Liver (tissue), 9 donors: Measurements from ENCODE around the gene AVEN. TPM values are rescaled to one million over a fixed set of nuclear protein-coding genes. Genes with fewer than 3 reads are reported as not detected.

ENCODE experiments used
- DNase-seq: peaks from one replicate; pipeline ENCODE4 v3.0.0-alpha.2; 2017; ENCODE audit warnings: low spot score
- H3K27ac ChIP-seq, 2 donors: one replicate each; pipeline ENCODE4 v1.7.0; 2013; ENCODE audit warnings: inconsistent platforms in 2 of 2, low read length in 2 of 2, control low read depth in 1 of 2, low read depth in 1 of 2, mild to moderate bottlenecking in 1 of 2
- H3K27me3 ChIP-seq, 4 donors: one replicate each; pipeline versions ENCODE4 v1.6.1 to v1.7.0; 2013; ENCODE audit warnings: low read length in 3 of 4, inconsistent platforms in 1 of 4, mild to moderate bottlenecking in 1 of 4, moderate library complexity in 1 of 4; ENCODE audit not compliant: control insufficient read depth in 4 of 4, insufficient read depth in 4 of 4
- H3K36me3 ChIP-seq, 4 donors: one replicate each; pipeline versions ENCODE4 v1.6.1 to v1.7.0; 2013; ENCODE audit warnings: low read length in 3 of 4, mild to moderate bottlenecking in 3 of 4, low read depth in 1 of 4, moderate library complexity in 1 of 4; ENCODE audit not compliant: control insufficient read depth in 4 of 4, insufficient read depth in 3 of 4
- H3K4me1 ChIP-seq, 4 donors: one replicate each; pipeline versions ENCODE4 v1.6.1 to v1.7.0; 2013; ENCODE audit warnings: low read length in 3 of 4, mild to moderate bottlenecking in 3 of 4, moderate library complexity in 1 of 4; ENCODE audit not compliant: control insufficient read depth in 4 of 4, insufficient read depth in 4 of 4
- H3K4me3 ChIP-seq, 3 donors: one replicate each; pipeline versions ENCODE4 v1.6.1 to v1.7.0; 2013; ENCODE audit warnings: low read length in 3 of 3, control low read depth in 1 of 3, low read depth in 1 of 3, mild to moderate bottlenecking in 1 of 3
- H3K9ac ChIP-seq, 2 donors: one replicate each; pipeline ENCODE4 v1.7.0; 2013; ENCODE audit warnings: low read length in 2 of 2, mild to moderate bottlenecking in 2 of 2, moderate library complexity in 2 of 2, control low read depth in 1 of 2, low read depth in 1 of 2
- H3K9me3 ChIP-seq, 4 donors: one replicate each; pipeline versions ENCODE4 v1.6.1 to v1.7.0; 2013; ENCODE audit warnings: low read length in 3 of 4; ENCODE audit not compliant: control insufficient read depth in 4 of 4
- ATF3 ChIP-seq: IDR thresholded peaks from 2 replicates; pipeline ENCODE4 v1.6.1; 2016; ENCODE audit warnings: antibody characterized with exemption
- EGR1 ChIP-seq, 2 donors: IDR thresholded peaks; 2 replicates each; pipeline ENCODE4 v1.6.1; 2016 to 2018; ENCODE audit warnings: antibody characterized with exemption in 2 of 2, low read depth in 2 of 2
- FOXA1 ChIP-seq: IDR thresholded peaks from 2 replicates; pipeline ENCODE4 v1.6.1; 2016; ENCODE audit warnings: antibody characterized with exemption
- FOXA2 ChIP-seq: IDR thresholded peaks from 2 replicates; pipeline ENCODE4 v1.6.1; 2016; ENCODE audit warnings: antibody characterized with exemption
- GABPA ChIP-seq, 2 donors: IDR thresholded peaks in 1 of 2; conservative IDR thresholded peaks in 1 of 2; 2 replicates each; pipeline ENCODE4 v1.6.1; 2016; ENCODE audit warnings: antibody characterized with exemption in 2 of 2, mild to moderate bottlenecking in 1 of 2, moderate library complexity in 1 of 2
- HNF4A ChIP-seq, 2 donors: conservative IDR thresholded peaks; 2 replicates each; pipeline ENCODE4 v1.6.1; 2016; ENCODE audit warnings: antibody characterized with exemption in 2 of 2, mild to moderate bottlenecking in 2 of 2
- HNF4G ChIP-seq: IDR thresholded peaks from 2 replicates; pipeline ENCODE4 v1.6.1; 2016; ENCODE audit warnings: antibody characterized with exemption
- JUND ChIP-seq, 2 donors: IDR thresholded peaks; 2 replicates each; pipeline ENCODE4 v1.6.1; 2016; ENCODE audit warnings: antibody characterized with exemption in 2 of 2
- NR2F2 ChIP-seq: IDR thresholded peaks from 2 replicates; pipeline ENCODE4 v1.6.1; 2016; ENCODE audit warnings: antibody characterized with exemption
- RAD21 ChIP-seq, 2 donors: IDR thresholded peaks; 2 replicates each; pipeline ENCODE4 v1.6.1; 2016; ENCODE audit warnings: antibody characterized with exemption in 2 of 2, mild to moderate bottlenecking in 2 of 2
- RXRA ChIP-seq, 2 donors: IDR thresholded peaks; 2 replicates each; pipeline ENCODE4 v1.6.1; 2017 to 2018; ENCODE audit warnings: antibody characterized with exemption in 2 of 2, mild to moderate bottlenecking in 1 of 2
- SP1 ChIP-seq: IDR thresholded peaks from 2 replicates; pipeline ENCODE4 v1.6.1; 2018; ENCODE audit warnings: antibody characterized with exemption, mild to moderate bottlenecking
- TAF1 ChIP-seq: conservative IDR thresholded peaks from 2 replicates; pipeline ENCODE4 v1.6.1; 2016; ENCODE audit warnings: antibody characterized with exemption, mild to moderate bottlenecking
- YY1 ChIP-seq: IDR thresholded peaks from 2 replicates; pipeline ENCODE4 v1.6.1; 2016; ENCODE audit warnings: antibody characterized with exemption, mild to moderate bottlenecking
- WGBS: extraction: QIAGEN DNeasy Blood & Tissue Kit; methylation state at CpG from one replicate; pipeline ENCODE4 v1.1.7; 2013; 5-methylcytosine and 5-hydroxymethylcytosine counted together
- polyA plus RNA-seq, 2 donors: library from polyadenylated mRNA; stranded (reverse) in 1 of 2; unstranded in 1 of 2; fragments of 200-250 nt in 1 of 2; fragments of >200 nt in 1 of 2; fragmentation: Nextera tagmentation in 1 of 2; extraction: Ambion mirVana in 1 of 2; gene quantifications; one replicate each; pipeline versions ENCODE4 v1.2.1 to v1.2.3, GENCODE V29; 2013 to 2015
- total RNA-seq, 2 donors: library from RNA; depleted of rRNA; stranded (reverse); fragments of >200 nt; gene quantifications; one replicate each; pipeline ENCODE4 v1.2.3, GENCODE V29; 2014
- TF ChIP-seq, protein P1 (sequence below): IDR thresholded peaks from 2 replicates; pipeline ENCODE4 v1.6.1; 2016; ENCODE audit warnings: antibody characterized with exemption, mild to moderate bottlenecking
- TF ChIP-seq, protein P2 (sequence below): IDR thresholded peaks from 2 replicates; pipeline ENCODE4 v1.6.1; 2016; ENCODE audit warnings: antibody characterized with exemption
- TF ChIP-seq, protein P3 (sequence below): fragments of 150-350 bp; IDR thresholded peaks from 2 replicates; pipeline ENCODE4 v1.5.1; 2017; ENCODE audit warnings: improper control_type of control experiment, low read depth, low read length; ENCODE audit not compliant: missing input control
- TF ChIP-seq, protein P4 (sequence below): IDR thresholded peaks from 2 replicates; pipeline ENCODE4 v1.6.1; 2016; ENCODE audit warnings: antibody characterized with exemption
- donor health status: healthy.
- donor health status: healthy.
- donor health status: healthy.
- donor health status: healthy.
- donor health status: healthy.

AVEN gene
- total and polyA plus RNA-seq, 4 donors: 5.3 to 12.4 (median 7.0) TPM

DNA sequence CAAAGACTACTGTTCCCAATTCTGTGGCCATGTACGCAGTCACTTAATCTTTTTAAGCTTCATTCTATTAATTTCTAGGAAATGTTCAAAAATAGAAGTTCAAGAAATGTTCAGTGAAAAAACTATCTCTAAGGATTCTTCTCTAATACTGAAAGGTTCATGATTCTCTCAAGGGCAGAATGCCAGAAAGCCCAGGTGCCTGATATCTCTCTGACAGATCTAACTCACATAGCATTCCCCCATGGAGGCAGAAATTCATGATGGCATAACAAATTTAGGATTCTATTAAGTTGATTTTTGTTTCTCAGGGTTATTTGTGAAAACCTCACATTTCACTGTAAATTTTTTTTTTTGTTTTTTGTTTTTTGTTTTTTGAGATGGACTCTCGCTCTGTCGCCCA lies 53.3 kb downstream of the AVEN start:
- H3K27ac ChIP-seq: no peak overlapping the region
- H3K4me3 ChIP-seq: no peak overlapping the region
- no peaks in the 10 kb centered on the region for H3K9me3 ChIP-seq
- H3K36me3 ChIP-seq: no peaks in the 10 kb centered on the region
- DNase-seq: no peak
- WGBS: 63% methylated on average over 3 of the region's 3 CpGs
- no peaks in the 10 kb centered on the region for H3K4me1 ChIP-seq
- no peak overlapping the region for H3K9ac ChIP-seq
- H3K27me3 ChIP-seq: no peaks in the 10 kb centered on the region
- TF ChIP-seq EGR1 (IDR thresholded peaks at IDR 0.05; ENCODE audit: low read depth in 2 of 2) (no peak), HNF4A (conservative IDR thresholded peaks at IDR 0.05) (no peak), TAF1 (no peak), FOXA2 (no peak), HNF4G (no peak), SP1 (no peak), YY1 (no peak), GABPA (IDR thresholded peaks at IDR 0.05 in 1 of 2, conservative IDR thresholded peaks at IDR 0.05 in 1 of 2) (no peak), RAD21 (IDR thresholded peaks at IDR 0.05) (no peak), ATF3 (no peak), FOXA1 (no peak), NR2F2 (no peak), JUND (IDR thresholded peaks at IDR 0.05) (no peak), RXRA (IDR thresholded peaks at IDR 0.05) (no peak)
- TF ChIP-seq, protein P1, sequence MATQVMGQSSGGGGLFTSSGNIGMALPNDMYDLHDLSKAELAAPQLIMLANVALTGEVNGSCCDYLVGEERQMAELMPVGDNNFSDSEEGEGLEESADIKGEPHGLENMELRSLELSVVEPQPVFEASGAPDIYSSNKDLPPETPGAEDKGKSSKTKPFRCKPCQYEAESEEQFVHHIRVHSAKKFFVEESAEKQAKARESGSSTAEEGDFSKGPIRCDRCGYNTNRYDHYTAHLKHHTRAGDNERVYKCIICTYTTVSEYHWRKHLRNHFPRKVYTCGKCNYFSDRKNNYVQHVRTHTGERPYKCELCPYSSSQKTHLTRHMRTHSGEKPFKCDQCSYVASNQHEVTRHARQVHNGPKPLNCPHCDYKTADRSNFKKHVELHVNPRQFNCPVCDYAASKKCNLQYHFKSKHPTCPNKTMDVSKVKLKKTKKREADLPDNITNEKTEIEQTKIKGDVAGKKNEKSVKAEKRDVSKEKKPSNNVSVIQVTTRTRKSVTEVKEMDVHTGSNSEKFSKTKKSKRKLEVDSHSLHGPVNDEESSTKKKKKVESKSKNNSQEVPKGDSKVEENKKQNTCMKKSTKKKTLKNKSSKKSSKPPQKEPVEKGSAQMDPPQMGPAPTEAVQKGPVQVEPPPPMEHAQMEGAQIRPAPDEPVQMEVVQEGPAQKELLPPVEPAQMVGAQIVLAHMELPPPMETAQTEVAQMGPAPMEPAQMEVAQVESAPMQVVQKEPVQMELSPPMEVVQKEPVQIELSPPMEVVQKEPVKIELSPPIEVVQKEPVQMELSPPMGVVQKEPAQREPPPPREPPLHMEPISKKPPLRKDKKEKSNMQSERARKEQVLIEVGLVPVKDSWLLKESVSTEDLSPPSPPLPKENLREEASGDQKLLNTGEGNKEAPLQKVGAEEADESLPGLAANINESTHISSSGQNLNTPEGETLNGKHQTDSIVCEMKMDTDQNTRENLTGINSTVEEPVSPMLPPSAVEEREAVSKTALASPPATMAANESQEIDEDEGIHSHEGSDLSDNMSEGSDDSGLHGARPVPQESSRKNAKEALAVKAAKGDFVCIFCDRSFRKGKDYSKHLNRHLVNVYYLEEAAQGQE: no peak
- TF ChIP-seq, protein P2, sequence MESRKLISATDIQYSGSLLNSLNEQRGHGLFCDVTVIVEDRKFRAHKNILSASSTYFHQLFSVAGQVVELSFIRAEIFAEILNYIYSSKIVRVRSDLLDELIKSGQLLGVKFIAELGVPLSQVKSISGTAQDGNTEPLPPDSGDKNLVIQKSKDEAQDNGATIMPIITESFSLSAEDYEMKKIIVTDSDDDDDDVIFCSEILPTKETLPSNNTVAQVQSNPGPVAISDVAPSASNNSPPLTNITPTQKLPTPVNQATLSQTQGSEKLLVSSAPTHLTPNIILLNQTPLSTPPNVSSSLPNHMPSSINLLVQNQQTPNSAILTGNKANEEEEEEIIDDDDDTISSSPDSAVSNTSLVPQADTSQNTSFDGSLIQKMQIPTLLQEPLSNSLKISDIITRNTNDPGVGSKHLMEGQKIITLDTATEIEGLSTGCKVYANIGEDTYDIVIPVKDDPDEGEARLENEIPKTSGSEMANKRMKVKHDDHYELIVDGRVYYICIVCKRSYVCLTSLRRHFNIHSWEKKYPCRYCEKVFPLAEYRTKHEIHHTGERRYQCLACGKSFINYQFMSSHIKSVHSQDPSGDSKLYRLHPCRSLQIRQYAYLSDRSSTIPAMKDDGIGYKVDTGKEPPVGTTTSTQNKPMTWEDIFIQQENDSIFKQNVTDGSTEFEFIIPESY: no peak
- TF ChIP-seq, protein P3, sequence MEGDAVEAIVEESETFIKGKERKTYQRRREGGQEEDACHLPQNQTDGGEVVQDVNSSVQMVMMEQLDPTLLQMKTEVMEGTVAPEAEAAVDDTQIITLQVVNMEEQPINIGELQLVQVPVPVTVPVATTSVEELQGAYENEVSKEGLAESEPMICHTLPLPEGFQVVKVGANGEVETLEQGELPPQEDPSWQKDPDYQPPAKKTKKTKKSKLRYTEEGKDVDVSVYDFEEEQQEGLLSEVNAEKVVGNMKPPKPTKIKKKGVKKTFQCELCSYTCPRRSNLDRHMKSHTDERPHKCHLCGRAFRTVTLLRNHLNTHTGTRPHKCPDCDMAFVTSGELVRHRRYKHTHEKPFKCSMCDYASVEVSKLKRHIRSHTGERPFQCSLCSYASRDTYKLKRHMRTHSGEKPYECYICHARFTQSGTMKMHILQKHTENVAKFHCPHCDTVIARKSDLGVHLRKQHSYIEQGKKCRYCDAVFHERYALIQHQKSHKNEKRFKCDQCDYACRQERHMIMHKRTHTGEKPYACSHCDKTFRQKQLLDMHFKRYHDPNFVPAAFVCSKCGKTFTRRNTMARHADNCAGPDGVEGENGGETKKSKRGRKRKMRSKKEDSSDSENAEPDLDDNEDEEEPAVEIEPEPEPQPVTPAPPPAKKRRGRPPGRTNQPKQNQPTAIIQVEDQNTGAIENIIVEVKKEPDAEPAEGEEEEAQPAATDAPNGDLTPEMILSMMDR: no peak
- TF ChIP-seq, protein P4, sequence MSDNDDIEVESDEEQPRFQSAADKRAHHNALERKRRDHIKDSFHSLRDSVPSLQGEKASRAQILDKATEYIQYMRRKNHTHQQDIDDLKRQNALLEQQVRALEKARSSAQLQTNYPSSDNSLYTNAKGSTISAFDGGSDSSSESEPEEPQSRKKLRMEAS: no peak
